Tongue (tissue), 2 donors: Measurements from ENCODE around the gene PARK7. TPM values are rescaled to one million over a fixed set of nuclear protein-coding genes. Genes with fewer than 3 reads are reported as not detected.
"Not testable (repeated sequence)": the region's sequence is repeated elsewhere in the genome, so short reads cannot be mapped to it uniquely, and the experiment has no call there.

Source experiments
- DNase-seq: peaks from one replicate; pipeline ENCODE4 v3.0.0-alpha.2; 2015
- total RNA-seq: library from RNA; depleted of rRNA; stranded (reverse); fragments of >200 nt; gene quantifications from one replicate; pipeline ENCODE4 v1.2.3, GENCODE V29; 2014

PARK7 gene
- total RNA-seq, 1 donor from 2014 or later, result 212 TPM

- DNase-seq, result no peak
These were observed 12.6 kb upstream of the PARK7 start for GRCh38 chr1:7948960-7949359.

GRCh38 chr1:7952791-7953190 is 8.7 kb upstream of the PARK7 start:
- DNase-seq, result not testable (repeated sequence)

- peak; percentile 96 for DNase-seq
These were observed 7.5 kb upstream of the PARK7 start for GRCh38 chr1:7953850-7954609.

GRCh38 chr1:7954683-7955082 is 6.8 kb upstream of the PARK7 start:
- DNase-seq, result no peak

GRCh38 chr1:7956218-7957032 is 5.1 kb upstream of the PARK7 start:
- DNase-seq, result no peak

GRCh38 chr1:7960165-7960564 is 1.3 kb upstream of the PARK7 start:
- DNase-seq, result no peak

- no peak for DNase-seq
These were observed 670 bp upstream of the PARK7 start for GRCh38 chr1:7960867-7961215.

GRCh38 chr1:7962014-7962335 is 464 bp downstream of the PARK7 start:
- no peak for DNase-seq

- DNase-seq, result no peak
These were observed 1.3 kb downstream of the PARK7 start for GRCh38 chr1:7962636-7963377.

- not testable (repeated sequence) for DNase-seq
These were observed 1.8 kb downstream of the PARK7 start for GRCh38 chr1:7963378-7963730.

GRCh38 chr1:7963841-7964240 is 2.3 kb downstream of the PARK7 start:
- not testable (repeated sequence) for DNase-seq

- DNase-seq, result no peak
These were observed 3.0 kb downstream of the PARK7 start for GRCh38 chr1:7964476-7964875.

GRCh38 chr1:7967196-7967595 is 5.7 kb downstream of the PARK7 start:
- peak; percentile 41 for DNase-seq

GRCh38 chr1:7967651-7968050 is 6.1 kb downstream of the PARK7 start:
- no peak for DNase-seq

GRCh38 chr1:7970246-7970645 is 8.7 kb downstream of the PARK7 start:
- no peak for DNase-seq

- DNase-seq, result no peak
These were observed 9.5 kb downstream of the PARK7 start for GRCh38 chr1:7971024-7971423.

GRCh38 chr1:7972285-7972684 is 10.8 kb downstream of the PARK7 start:
- DNase-seq, result no peak

GRCh38 chr1:7973086-7973485 is 11.6 kb downstream of the PARK7 start:
- DNase-seq, result no peak

GRCh38 chr1:7975212-7975865 is 13.8 kb downstream of the PARK7 start:
- peak; percentile 64 for DNase-seq

GRCh38 chr1:7980984-7981383 is 19.5 kb downstream of the PARK7 start:
- DNase-seq, result no peak

GRCh38 chr1:7983086-7983778 is 21.7 kb downstream of the PARK7 start:
- DNase-seq, result no peak

GRCh38 chr1:7984811-7985210 is 23.3 kb downstream of the PARK7 start:
- DNase-seq, result no peak
